HG02610 (cell line): Measurements from ENCODE around the gene GSTO1.
"Not testable (repeated sequence)": the region's sequence is repeated elsewhere in the genome, so short reads cannot be mapped to it uniquely, and the experiment has no call there.

Source experiments
- ATAC-seq: cut with Tn5 transposase; IDR thresholded peaks from one replicate; pipeline ENCODE4 v1.9.1; 2021; ENCODE audit warnings: mild to moderate bottlenecking, moderate library complexity; ENCODE audit not compliant: unreplicated experiment

Gene GSTO1

DNA sequence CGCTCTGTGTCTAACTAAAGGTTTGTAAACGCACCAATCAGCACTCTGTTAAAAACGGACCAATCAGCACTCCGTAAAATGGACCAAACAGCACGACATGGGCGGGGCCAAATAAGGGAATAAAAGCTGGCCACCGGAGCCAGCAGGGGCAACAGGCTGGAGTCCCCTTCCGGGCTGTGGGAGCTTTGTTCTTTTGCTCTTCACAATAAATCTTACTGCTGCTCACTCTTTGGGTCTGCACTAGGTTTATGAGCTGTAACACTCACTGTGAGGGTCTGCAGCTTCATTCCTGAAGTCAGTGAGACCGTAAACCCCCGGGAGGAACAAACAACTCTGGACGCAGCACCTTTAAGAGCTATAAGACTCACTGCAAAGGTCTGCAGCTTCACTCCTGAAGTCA, 5.8 kb upstream of the GSTO1 start:
- not testable (repeated sequence) for ATAC-seq

DNA sequence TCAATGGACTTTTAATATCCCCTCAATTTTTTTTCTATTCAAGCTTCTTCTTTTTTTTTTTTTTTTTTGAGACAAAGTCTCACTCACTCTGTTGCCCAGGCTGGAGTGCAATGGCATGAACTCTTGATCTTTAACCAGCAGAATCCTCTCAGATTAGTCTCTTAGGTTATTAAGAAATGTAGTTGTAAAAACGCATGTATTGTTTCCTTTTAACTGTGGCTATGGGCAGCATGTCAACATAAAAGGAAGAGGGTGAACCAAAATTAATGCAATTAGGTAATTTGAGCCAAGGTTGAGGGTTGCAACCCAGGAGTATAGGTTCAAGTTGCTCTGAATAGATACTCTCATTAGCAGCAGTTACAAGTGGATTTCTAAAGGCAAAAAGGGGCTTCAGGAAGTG, 4.3 kb upstream of the GSTO1 start:
- ATAC-seq: no peak

DNA sequence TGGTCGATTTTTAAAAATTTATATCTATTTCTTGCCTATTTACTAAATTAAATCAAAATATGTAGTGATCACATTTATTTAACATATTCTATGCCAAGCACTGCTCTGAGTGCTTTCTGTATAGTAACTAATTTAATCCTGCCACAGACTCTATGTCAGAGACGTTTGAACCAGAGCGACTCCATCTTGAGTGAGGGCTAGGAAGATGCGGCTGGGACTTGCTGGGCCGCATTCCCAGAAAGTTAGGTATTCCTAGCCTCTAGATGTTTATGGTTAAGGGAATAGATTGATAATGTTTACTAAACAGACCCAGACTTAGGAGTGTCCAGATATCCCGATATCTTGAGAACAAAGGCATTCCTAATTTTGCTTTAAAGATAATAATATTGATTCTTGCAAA, 3.2 kb upstream of the GSTO1 start:
- ATAC-seq: no peak

DNA sequence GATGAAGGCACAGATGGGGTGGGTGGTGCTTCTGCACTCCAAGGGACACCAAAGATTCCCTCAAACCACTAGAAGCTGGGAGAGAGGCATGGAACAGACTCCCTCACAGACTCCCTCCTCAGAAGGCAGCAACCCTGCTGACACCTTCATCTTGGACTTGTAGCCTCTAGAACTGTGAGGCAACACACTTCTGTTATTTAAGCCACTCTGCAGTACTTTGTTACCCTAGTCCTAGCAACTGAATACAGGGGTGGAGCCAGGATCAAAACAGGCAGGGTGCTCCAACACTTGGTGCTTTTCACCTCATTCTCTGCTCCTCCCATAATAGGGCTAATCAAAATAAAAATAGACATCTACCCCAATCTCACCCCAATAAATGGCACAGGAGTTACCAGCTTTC, 2.3 kb upstream of the GSTO1 start:
- ATAC-seq: no peak

DNA sequence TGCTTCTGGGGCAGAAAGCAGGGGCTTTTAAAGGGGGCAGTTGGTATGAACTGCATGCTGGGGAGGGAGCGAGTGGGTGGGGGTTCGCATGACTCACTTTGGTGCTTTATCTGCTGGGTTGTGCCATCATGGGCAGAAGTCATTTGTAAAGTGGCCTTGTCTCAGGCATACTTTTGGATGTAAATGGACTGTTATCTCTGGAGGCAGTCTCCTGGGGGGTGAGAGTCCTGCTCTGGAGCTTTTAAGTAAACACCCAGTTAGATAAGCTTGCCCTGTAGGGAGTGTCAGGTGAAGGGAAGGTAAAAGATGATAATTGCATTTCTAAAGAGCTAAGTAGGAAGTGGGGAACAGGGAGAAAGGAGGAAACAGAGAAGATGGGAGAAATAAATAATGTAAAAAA, 1.6 kb upstream of the GSTO1 start:
- no peak for ATAC-seq

DNA sequence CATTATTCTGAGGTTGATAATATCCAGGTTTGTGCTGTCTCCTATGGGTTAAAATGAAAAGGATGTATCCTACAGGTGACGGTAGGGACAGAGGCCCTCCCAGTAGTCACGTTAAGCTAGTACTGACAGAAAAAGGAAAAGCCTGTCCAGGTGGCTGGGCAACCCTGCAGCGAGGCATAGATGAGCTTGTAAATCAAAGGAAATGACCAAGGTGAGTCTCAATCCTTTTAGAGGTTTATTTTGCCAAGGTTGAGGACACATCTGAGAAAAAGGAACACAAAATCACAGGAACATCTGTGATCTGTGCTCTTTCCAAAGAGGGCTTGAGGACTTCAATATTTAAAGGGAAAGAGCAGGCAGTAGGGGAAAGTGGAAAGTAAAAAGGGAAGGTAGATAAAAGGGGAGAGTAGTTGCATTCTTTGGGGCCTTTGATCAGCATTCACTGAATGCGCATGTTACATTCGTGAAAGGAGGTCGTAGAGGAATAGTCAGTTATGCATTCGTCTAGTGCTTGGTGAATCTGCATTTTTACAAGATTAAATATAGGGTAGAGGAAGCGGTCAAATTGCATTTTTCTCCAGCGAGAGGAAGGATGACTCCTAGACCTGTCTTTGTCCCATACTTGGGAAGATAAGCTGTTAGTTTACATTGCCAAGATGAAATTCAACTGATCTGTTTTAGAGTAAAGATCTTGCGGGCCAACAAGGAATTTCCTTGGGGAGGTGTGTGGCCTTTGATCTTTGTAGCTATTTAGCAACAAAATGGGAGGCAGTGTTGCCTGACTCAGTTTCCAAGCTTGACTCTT, 884 bp upstream of the GSTO1 start:
- ATAC-seq: no peak

DNA sequence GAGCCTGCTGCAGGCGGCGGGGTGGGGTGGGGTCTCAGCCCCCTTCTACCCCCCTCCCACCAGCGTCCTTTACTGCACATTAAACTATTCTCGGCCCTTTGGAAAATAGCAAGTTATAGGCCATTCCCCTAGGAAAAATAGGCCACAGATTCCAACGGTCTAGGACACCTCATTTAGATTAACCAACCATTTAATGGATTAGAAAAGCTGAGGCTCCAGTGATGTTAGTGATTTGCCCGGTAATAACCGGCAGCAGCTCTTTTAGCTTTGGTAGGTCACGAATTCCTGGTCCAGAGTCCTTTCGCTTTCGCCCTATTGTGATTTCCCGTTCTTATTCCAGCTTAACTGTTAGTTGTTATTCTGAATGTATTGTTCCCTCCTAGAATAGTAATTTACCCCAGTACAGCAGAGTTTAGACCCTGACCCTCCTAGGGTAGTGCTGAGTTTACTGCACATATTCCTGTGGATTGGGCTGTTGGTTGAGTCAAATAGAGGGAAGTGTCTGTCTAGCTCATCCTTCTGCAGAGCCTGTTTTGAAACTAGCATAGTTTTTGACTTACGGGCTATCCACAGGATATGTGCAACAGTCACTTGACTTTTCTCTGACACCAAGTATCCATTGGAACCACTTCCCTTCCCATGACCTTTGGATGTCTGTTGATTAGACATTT, 754 bp downstream of the GSTO1 start:
- peak; percentile 49 for ATAC-seq

DNA sequence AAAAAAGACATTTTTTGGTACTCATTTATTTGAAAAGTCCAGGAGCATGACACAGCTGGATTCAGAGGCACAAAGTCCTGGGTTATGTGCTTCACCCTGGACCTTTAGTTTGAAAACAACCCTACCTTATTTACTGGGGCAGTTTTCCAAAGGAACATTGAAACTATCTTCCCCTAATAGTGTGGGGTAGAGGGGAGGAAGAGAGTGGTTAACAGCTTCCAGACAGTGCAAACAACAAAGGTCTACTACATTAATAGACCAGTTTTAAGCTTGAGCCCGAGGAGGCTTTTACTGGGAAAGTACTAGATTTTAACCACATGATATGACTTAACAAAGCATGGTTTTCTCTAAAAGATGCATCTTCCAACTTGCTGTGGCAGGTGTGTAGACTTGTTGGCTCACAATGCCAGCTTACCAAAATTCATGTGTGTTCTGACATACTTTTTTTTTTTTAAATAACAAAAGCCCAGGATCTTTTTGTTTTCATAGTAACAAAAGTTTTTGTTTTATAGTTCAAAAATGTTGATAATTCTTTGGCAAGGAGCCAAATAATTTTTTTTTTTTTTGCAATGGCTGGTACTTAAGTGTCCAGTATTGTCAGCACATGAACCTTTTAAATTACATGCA, 1.8 kb downstream of the GSTO1 start:
- no peak for ATAC-seq

DNA sequence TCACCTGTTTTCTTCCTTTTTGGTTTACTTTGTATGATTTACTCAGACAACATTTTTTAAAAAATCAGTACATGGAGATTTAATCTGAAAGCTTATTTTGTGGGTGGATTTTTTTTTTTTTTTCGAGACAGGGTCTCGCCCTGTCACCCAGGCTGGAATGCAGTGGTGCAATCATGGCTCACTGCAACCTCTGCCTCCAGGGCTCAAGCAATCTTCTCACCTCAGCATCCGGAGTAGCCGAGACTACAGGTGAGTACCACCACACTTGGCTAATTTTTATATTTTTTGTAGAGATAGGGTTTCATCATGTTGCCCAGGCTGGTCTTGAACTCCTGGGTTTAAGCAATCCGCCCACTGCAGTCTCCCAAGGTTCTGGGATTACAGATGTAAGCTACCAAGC, 2.5 kb downstream of the GSTO1 start:
- no peak for ATAC-seq

DNA sequence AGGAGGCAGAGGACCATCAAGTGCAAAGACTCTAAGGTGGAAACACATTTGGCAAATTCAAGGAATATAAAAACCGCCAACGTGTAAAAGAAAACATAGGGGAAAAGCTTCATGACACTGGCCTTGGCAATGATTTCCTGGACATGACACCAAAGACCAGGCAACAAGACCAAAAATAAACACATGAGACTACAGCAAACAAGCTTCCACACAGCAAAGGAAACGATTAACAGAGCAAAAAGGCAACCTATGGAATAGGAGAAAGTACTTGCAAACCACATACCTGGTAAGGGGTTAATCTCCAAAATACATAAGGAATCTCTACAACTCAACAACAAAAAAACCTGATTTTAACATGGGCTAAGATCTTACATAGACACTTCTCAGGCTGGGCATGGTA, 3.5 kb downstream of the GSTO1 start:
- ATAC-seq: no peak

DNA sequence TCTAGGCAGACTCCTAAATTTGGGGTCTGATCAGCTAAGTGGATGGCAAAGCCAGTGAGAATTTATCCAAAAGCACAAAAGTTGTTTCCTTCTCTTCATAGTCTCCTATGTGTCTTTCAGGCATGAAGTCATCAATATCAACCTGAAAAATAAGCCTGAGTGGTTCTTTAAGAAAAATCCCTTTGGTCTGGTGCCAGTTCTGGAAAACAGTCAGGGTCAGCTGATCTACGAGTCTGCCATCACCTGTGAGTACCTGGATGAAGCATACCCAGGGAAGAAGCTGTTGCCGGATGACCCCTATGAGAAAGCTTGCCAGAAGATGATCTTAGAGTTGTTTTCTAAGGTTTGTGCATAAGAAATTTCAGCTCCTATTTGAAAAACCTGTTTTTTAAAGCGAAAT, 4.8 kb downstream of the GSTO1 start:
- ATAC-seq: no peak

DNA sequence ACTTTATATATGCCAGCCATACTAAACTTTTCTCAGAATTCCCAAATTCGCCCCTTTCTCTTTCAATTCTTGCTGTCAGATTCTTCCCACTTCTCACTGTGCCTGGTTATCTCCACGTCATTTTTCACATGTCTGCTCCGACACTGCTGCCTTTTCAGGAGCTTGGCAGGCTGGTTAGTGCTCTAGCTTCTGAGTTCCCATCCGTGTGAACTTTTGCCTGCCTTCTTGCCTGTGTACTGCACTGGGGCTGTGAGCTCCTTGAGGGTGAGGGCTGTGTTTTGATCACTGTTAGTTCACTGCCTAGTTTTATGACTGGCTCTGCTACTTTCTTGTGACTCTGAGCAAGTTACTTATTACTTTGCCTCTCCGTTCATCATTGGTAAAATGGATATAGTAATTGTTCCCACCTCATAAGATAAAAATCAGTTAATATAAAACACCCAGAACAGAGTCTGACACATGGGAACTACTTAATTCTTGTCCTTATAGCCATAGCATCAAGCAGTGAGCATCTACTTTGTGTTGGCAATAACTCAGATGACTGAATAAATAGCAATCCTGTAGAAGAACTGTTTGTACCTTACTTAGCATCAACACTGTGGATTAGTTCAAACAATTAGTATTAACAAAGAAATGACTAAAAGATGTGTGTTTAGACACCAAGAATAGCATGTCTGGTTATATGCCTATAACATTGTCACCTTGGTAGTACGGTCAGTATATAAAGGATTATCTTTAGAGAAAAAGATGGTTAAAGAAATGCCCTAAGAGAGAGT, 5.5 kb downstream of the GSTO1 start:
- ATAC-seq: no peak

DNA sequence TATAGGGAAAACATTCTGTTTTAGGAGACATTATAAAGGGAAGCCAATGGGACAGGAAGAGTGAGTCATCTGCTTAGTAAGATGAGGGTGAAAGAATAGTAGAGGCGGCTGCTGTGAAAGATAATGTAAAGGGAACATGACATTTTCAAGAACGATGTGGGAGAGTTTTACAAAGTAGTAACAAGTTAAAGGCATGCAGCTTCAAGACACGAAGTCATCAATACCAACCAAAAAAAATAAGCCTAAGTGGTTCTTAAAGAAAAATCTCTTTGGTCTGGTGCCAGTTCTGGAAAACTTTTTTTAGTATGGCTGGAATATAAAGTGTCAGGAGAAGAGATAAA, 6.1 kb downstream of the GSTO1 start:
- ATAC-seq: no peak

DNA sequence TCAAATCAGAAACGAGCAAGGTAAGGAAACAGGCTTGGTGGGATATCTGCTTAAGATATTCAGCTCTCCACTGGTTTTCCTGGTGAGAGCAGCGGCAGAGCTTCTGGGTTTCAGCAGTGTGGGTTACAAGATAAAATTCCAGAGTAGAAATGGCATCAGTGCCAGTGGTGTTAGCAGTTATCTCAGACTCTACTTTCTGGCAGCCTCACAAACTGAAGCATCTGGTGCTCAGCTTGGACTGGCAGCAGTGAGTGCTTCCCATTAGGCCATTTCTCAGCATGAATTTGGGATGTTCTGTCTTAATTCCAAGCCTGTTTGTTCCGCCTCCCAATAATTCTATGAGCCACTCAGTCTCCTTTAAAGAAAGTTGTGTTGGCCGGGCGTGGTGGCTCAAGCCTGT, 7.4 kb downstream of the GSTO1 start:
- no peak for ATAC-seq

DNA sequence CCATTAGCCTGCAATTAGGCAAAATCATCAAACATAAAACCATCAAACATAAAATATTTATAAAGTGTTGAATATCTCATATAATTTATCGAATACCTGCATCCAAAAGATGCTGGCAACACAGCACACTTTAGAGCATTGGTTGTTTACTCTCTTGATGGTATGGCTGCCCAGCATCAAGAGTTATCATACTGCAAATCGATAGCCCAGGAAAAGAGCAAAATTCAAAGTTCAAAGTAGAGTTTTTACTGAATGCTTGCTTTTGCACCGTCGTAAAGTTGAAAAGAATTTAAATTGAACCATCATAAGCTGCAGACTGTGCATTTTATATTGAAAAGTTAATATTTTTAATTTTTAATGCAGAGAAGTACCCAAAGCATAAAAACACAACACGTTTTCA, 10.1 kb downstream of the GSTO1 start:
- ATAC-seq: no peak

DNA sequence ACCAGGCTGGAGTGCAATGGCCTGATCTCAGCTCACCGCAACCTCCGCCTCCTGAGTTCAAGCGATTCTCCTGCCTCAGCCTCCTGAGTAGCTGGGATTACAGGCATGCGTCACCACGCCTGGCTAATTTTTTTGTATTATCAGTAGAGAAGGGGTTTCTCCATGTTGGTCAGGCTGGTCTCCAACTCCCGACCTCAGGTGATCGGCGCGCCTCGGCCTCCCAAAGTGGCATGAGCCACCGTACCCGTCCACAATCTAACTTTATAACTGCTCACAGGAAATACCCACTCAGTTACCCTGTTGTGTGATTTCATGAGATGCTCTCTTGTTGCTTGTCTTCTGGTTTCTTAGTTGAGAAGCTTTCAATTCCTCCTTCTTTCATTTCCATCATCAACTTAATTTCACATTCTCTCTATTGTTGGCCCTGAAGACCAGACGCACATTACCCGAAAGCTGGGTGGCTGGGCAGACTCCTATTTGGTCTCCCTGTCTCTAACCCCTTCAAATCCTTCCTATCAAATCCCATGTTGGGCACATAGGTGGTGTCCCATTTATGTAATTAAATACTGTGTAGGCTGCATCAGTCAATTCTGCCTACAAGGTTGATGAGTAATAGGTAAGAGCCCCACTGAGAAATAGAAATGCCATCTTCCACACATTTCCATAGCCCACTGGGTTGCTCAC, 13.2 kb downstream of the GSTO1 start:
- ATAC-seq: no peak

DNA sequence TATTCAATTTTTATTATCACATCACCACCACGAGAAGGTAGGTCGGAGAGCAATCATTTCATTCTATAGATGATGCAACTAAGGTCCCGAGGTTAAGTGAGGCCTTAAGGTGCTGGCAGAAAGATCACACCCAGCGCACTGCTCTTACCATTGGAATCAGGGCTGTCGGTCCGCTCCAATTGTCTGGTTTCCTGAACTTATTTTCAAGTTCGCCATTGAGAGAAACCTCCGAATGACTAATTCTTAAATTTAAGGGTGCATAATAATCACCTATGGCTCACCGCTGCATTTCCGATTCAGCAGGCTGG, 13.7 kb downstream of the GSTO1 start:
- no peak for ATAC-seq

DNA sequence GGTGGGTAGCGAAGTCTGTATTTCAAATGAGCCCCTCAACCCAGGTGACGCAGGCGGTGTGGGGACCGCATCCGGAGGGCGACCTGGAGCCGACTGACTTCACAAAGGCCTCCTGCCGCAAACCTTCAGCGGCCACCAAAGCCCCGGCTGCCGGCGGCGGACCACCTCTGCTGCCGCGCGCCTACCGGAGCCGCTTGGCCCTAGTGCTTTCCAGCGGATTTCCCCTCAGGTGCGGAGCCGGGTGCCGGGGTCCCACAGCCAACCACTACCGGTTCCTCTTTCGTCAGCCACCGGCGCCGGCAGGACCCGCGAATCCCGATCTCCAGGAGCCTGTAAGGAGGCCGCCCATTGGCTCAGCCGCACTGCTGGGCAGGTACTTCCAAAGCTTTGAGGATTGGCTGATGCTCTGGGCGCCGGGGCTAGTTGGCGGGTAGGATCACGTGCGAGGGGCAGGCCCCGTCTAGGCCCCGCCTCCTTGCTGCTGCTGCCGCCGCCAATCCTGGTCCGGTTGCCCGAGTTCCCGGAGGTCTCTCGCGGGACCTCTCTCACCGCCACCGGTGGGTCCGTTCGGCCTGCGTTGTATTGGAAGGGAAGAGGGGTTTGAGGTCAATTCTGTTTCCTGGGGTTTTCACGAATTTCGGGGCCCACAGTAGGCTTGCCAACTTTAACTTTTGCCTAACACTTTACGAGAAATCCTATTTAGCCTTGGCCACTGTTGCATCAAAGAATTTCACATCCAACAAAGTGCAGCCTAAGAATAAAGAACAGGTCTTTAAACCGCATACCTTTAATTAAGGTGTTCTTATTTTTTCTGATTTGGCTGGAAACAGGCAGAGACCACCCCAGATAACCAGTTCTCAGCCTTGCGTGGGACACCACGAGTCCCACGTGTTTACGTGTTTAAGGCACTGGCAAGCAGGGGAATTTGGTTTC, 14.3 kb downstream of the GSTO1 start, which contains the start of gene GSTO2:
GSTO2 (plus strand) TSS at position 472 of the 933 bp plus-strand sequence. CDS start 5,732 bp downstream, outside the sequence.
- ATAC-seq: peak; percentile 99

DNA sequence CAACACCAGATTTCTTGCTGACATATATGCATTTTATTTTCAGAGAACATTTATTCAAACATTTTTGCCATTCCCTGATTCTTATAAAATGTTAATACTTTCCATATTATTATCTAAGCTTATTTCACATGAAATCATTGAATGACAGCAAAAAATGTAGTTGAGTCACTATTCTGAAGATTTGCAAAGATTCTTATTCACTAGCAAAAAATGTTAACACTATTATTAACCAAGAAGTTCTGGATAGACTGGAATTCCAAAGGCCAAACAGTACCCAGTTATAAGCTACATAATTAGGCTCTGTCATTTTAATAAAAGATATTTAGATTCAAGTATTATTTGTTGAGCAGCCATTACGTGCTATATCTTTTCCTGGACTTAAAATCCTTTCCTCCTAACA, 18.6 kb downstream of the GSTO1 start:
- ATAC-seq: no peak
